Measurements from ENCODE around the gene AMPD3.

AMPD3 gene

GRCh38 chr11:10410844-10411200, 44.2 kb upstream of the AMPD3 start:
- H3K4me3 ChIP-seq (ENCODE audit: low read depth, low read length), result no peak overlapping the region
- no peak for TF ChIP-seq CTCF (IDR thresholded peaks at IDR 0.05; ENCODE audit: low read depth, low read length)

- H3K4me3 ChIP-seq (ENCODE audit: low read depth, low read length), result no peak overlapping the region
- TF ChIP-seq CTCF (IDR thresholded peaks at IDR 0.05; ENCODE audit: low read depth, low read length), result no peak
Observed at GRCh38 chr11:10412266-10412665, 42.8 kb upstream of the AMPD3 start.

- no peak overlapping the region for H3K4me3 ChIP-seq (ENCODE audit: low read depth, low read length)
- no peak for TF ChIP-seq CTCF (IDR thresholded peaks at IDR 0.05; ENCODE audit: low read depth, low read length)
Observed at GRCh38 chr11:10413268-10413667, 41.8 kb upstream of the AMPD3 start.

- H3K4me3 ChIP-seq (ENCODE audit: low read depth, low read length), result no peak overlapping the region
- no peak for TF ChIP-seq CTCF (IDR thresholded peaks at IDR 0.05; ENCODE audit: low read depth, low read length)
Observed at GRCh38 chr11:10414181-10414580, 40.9 kb upstream of the AMPD3 start.

- TF ChIP-seq CTCF (IDR thresholded peaks at IDR 0.05; ENCODE audit: low read depth, low read length), result no peak
- no peak overlapping the region for H3K4me3 ChIP-seq (ENCODE audit: low read depth, low read length)
Observed at GRCh38 chr11:10414659-10415058, 40.4 kb upstream of the AMPD3 start.

GRCh38 chr11:10415817-10416392, 39.2 kb upstream of the AMPD3 start:
- H3K4me3 ChIP-seq (ENCODE audit: low read depth, low read length), result no peak overlapping the region
- TF ChIP-seq CTCF (IDR thresholded peaks at IDR 0.05; ENCODE audit: low read depth, low read length), result no peak

GRCh38 chr11:10418259-10418949, 36.7 kb upstream of the AMPD3 start:
- H3K4me3 ChIP-seq (ENCODE audit: low read depth, low read length), result no peak overlapping the region
- no peak for TF ChIP-seq CTCF (IDR thresholded peaks at IDR 0.05; ENCODE audit: low read depth, low read length)

All from WI38 (cell line).